Measurements from ENCODE around the gene MYOD1. TPM values are rescaled to one million over a fixed set of nuclear protein-coding genes. Genes with fewer than 3 reads are reported as not detected.

The MYOD1 gene
- total RNA-seq, 1 donor from 2014 or later: not detected

DNA sequence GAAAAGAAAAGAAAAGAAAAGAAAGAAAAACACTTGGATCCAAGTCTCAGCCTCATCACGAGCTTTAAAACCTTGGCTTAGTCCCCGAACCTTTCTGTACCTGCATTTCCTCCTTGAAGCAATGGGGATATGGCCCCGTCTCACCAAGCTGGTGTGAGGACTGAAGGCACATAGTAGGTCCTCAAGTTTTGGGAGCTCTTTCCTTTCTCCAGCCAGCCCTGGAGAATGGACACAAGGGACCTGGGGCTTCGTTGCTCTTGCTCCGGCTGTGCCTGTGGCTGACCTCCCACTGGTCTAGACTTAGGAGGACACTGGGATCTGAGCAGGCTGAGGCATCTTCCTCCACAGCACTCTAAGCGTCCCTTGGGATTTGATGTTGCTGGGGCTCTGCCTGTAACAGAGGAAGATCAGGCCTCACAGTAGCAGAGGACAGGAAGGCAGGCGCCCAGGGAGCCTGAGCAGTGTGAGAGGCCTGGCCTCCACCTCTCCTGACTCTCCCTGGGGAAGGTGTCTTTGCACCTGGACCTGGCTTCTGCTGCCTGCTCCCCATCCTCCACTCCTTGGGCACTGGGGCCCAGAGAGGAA lies 48.0 kb downstream of the MYOD1 start:
- no peak for DNase-seq (ENCODE audit: low spot score in 2 of 2)
- no peak for FAIRE-seq

DNA sequence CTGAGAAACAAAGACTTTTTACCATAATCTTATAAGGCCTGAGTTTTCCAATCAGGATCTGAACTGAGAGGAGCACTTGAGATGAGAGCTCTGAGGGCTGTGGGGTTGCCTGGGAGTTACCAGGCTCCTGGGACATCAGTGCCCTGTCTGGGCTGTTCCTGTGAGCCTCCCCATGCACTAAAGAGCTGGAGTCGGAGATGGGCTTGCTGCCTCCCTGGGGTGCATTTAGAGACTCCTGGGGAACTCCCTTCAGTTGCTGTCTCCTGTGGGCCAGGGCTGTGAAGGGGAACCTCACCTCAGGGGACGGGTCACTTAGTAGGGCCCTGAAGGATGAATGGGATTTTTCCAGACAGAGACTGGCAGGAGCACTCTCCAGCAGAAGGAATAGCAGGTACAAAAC lies 48.5 kb downstream of the MYOD1 start:
- FAIRE-seq: no peak

DNA sequence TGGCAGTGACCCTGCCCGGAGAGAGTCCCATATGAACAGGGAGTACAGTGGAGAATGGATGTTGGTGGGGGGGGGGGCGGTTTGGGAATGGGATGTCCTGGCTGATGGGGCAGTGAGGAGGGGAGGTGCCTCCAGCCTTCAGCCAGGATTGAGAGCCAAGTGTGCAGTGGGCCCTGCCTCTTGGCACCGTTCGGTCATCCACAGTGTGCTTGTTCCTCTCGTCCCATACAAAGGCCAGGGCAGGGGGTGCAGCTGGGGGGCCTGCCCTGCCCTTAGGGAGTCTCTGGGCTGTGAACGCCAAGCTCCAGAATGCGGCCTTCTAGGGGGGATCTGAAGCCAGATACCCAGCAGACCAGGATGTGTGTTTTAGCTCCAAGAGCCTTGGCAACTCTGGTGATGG lies 49.2 kb downstream of the MYOD1 start:
- DNase-seq (ENCODE audit: low spot score in 2 of 2) (no peak), FAIRE-seq (no peak)

More for the DNA sequence above, 48.5 kb downstream of the MYOD1 start:
- DNase-seq (ENCODE audit: low spot score in 2 of 2): no peak

DNA sequence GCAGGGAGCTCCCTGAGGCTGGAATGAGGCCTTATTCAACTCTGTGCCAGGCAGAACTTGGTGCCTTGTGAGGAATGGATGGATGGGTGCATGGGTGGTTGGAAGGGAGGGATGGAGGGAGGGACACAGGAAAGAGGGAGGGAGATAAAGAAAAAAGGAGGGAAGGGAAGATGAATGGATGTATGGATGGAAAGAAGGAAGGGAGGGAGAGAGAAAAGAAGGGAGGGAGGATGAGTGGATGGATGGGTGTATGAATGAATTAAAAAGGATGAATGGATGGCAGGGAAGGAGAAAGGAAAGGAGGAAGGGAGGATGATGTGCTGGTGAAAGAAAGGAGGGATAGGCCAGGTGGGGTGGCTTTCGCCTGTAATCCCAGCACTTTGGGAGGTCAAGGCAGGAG lies 49.8 kb downstream of the MYOD1 start:
- no peak for FAIRE-seq
- no peak for DNase-seq (ENCODE audit: low spot score in 2 of 2)

DNA sequence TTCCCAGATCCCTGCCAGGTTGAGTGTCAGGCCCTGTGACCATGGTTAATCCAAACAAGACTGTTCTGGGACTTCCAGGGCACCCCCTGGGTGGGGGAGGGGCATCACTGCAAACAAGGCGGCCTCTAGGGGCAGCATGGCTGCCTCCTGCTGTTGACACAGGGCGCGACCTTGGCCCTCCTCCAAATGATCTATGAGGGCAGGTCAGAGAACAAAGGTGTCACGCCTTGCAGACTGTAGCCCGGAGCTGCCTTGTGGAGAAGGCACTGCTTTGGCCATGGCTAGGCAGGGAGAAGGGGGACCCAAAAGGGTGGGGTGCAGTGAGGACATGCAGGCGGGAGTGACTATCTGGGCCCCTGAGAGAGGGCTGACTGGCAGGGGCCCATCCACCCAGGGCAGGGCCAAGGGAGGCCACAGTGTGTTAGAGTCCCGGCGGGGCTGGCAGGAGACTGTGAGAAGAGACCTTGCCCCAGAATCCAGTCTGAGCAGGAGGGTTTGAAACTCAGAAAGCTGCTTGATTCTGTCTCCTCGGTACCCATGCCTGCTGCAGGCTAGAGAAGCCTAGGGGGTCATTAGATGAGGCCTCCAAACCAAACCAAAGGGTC lies 50.8 kb downstream of the MYOD1 start:
- DNase-seq (ENCODE audit: low spot score in 2 of 2) (no peak), FAIRE-seq (no peak)

DNA sequence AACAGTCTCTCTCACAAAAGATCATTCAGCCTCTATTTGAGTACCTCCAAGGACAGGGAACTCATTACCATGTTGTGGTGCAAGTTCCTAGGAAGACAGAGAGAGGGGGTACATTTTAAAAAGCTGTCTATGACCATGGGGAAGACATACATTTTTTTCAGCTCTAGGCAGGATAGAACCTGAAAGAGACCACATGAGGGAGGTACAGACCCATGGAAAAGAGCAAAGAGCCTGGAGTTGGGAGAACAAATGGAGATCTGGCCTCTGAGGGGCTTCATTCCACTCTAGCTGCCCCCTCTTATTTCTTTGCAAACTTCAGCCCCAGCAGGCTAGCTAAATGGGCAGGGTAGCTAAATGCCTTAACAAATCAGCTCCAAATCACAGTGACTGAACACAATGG lies 51.5 kb downstream of the MYOD1 start:
- no peak for DNase-seq (ENCODE audit: low spot score in 2 of 2)
- no peak for FAIRE-seq

DNA sequence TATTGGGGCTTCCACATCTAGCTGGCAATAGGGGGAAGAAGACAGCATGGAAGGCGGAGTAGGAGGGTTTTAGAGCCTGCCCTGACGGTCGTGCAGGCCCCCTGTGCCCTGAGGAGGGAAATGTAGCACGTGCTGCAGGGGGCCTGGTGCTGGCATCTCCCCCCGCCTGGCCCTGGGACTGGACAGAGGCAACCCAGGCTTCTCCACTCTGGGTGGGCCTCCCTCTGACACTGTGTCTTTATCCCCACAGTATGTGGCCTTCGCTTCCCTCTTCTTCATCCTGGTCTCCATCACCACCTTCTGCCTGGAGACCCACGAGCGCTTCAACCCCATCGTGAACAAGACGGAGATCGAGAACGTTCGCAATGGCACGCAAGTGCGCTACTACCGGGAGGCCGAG lies 52.0 kb downstream of the MYOD1 start:
- no peak for FAIRE-seq

More for the DNA sequence above, 52.0 kb downstream of the MYOD1 start:
- no peak for DNase-seq (ENCODE audit: low spot score in 2 of 2)

Other genes starting within 250 kb of the MYOD1 start
- gene ABCC8, start 242.7 kb upstream of the MYOD1 start, total RNA-seq: 8.6 TPM
- gene USH1C, start 175.2 kb upstream of the MYOD1 start, total RNA-seq: not detected
- gene OTOG, start 172.3 kb upstream of the MYOD1 start, total RNA-seq: under 0.01 TPM
- gene KCNC1, start 15.2 kb downstream of the MYOD1 start, total RNA-seq: 5.3 TPM

Data from frontal cortex (tissue), 4 donors.